HG02571 (cell line): ENCODE results near the gene SYNPO.

Source experiments
- ATAC-seq: cut with Tn5 transposase; IDR thresholded peaks from one replicate; pipeline ENCODE4 v1.9.1; 2021; ENCODE audit warnings: mild to moderate bottlenecking, moderate library complexity; ENCODE audit not compliant: unreplicated experiment

Gene SYNPO, protein sequence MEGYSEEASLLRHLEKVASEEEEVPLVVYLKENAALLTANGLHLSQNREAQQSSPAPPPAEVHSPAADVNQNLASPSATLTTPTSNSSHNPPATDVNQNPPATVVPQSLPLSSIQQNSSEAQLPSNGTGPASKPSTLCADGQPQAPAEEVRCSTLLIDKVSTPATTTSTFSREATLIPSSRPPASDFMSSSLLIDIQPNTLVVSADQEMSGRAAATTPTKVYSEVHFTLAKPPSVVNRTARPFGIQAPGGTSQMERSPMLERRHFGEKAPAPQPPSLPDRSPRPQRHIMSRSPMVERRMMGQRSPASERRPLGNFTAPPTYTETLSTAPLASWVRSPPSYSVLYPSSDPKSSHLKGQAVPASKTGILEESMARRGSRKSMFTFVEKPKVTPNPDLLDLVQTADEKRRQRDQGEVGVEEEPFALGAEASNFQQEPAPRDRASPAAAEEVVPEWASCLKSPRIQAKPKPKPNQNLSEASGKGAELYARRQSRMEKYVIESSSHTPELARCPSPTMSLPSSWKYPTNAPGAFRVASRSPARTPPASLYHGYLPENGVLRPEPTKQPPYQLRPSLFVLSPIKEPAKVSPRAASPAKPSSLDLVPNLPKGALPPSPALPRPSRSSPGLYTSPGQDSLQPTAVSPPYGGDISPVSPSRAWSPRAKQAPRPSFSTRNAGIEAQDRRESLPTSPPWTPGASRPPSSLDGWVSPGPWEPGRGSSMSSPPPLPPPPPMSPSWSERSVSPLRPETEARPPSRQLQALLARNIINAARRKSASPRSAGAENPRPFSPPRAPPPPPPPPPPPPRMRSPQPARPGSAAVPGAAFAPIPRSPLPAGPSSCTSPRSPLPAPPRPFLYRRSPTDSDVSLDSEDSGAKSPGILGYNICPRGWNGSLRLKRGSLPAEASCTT

DNA sequence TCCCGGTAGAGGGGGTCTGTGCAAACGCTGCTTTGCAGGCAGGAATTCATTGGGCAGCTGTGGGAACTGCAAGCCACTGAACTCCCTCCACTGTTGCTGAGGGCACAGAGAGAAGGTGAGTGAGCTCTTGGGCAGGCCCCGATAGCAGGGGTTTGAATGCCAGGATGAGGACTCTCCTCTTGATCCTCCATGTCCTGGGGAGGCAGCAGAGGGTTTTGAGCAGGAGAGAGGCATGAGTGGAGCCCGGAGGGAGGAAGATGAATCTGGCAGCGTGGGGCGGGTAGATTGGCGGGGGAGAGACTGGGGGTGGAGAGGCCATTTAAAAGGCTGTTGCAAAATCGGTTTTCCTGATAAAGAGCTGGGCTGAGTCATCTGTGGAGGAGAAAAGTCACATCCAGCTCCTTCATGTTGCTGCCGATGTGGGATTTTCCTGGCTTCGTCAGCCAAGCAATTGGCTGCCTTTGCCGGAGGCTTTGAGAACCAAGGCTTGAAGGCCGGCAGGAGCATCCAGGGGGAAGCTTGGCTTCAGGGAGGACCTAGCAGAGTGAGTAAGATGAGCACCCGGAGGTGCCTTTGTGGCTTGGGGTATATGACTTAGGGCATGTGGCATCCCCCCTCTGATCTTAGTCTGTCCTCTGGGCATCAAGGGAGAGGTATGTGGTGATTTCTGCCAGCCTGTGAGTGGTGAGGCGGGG, at the start of gene SYNPO:
TSS of gene SYNPO (plus strand) at position 350 of the 695 bp plus-strand sequence. CDS start 7,616 bp downstream, outside the sequence.
- no peak for ATAC-seq

DNA sequence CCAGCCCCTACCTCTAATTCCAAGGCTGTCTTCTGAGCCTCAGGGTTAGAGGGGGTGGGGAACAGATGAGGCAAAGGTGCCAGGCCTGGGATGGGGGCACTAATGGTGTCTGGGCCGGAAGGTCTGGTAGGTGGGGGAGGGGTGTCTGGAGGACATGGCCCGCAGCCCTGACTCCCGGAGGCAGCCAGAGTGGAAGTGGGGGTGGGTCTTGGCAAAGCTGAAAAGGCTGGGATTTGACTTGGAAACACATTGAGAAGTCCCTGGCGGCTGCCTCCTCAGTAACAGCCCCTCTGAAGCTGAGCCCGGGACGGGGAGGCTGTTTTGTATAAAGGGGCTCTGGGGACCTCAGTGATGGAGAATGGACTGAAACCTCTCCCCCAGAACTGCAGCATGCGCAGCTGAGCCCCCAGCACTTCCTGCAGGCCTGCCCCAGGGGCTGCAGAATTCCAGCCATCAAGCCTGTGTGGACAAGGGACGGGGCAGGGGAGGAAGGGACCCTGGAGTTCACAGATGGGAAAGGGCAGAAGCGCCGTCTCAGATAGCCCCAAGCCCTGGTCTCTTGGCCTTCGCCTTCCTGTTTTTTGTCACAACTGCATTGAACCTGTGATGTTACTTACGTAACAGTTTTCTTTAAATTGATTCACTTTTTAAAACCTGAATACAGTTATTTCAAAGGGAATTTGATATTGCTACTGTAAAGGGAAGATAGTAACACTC, 49.3 kb upstream of the SYNPO start:
- ATAC-seq = no peak

GRCh38 chr5:150593593-150593992, 46.9 kb upstream of the SYNPO start:
- ATAC-seq = no peak

- no peak for ATAC-seq
Observed at GRCh38 chr5:150593996-150594395, 46.5 kb upstream of the SYNPO start.

GRCh38 chr5:150595466-150596031, 44.9 kb upstream of the SYNPO start:
- ATAC-seq = no peak

DNA sequence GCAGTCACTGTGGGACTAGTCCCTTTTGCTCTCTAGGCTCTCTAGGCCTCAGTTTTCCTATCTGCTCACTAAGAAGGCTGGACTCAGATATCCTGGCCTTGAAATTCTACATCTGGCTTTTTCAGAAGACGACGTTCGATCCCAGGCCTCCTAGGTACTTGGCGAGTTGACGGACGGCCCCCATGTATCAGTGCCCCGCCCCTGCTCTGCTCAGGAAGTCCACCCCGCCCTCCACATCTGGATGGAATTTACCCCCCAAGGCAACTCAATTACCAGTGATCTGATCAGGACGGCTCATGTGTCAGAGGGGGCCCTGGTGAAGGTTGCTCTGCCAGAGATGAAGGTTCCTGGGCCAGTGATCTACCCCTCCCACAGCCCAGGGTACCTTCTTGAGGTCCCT, 44.1 kb upstream of the SYNPO start:
- ATAC-seq = no peak

- no peak for ATAC-seq
Observed at GRCh38 chr5:150596826-150597225, 43.6 kb upstream of the SYNPO start.

DNA sequence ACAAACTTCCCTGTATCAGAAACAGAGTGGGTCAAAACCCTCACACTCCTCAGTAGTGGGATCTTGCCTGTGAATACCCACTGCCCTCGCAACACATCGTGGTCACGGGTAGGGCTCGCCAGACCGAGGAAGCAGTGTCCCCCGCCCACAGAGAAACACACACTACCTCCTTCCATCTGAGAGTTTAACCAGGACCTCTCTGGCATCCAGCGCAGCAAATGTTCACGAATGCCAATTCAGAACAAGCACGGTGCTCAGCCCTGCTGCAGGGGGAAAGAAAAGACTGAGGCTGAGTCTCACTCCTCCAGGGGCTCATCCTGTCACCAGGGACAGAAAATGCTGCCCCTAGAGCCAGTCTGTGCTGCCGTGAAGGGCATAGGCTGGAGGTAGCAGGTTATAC, 42.5 kb upstream of the SYNPO start:
- no peak for ATAC-seq

- no peak for ATAC-seq
Observed at GRCh38 chr5:150598821-150599273, 41.6 kb upstream of the SYNPO start.

DNA sequence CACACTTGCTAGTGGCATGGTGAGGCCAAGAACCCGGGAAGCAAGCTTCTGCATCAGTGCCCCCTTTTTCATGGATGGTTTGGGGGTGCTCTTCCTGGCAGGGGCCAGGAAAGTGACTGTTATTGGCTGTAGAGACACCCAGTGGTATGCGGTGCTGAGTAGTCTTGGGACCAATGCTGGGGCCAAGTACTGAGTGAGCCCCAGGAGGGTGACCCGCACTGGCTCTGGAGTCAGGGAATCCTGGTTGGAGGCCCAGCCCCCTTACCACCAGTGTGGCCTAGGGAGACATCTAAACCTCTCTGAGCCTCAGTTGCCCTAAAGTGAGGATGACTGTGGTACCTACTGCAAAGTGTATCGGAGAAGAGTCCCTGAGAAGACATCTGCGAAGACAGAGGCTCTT, 41.2 kb upstream of the SYNPO start:
- no peak for ATAC-seq

DNA sequence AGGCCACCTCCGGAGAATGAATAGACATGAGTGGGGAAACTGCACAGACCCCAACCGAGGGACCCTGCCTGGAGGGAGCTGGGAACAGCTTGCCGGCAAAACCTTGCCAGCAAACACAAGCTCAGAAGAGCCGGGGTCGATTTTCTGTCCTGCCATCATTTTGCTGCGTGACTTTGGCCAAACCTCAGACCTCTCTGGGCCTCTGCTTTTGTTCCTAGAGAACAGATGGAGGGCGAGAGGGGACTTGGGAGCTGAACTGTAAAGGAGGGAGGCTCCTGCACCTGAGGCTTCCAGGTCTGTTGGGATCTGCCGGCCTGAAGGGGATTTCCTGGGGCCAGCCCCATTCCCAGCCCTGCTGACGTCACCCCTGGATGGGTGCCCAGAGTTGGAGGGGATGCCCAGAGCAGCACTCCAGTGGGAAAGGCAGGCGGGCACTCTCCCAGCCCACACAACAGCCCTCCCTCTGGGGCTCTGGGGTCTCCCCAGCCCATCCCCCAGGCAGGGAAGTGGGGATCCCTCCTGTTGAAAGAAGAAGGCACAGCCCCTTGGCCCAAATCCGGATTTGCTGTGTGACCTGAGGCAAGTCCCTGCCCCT, 40.4 kb upstream of the SYNPO start:
- no peak for ATAC-seq

- ATAC-seq = no peak
Observed at GRCh38 chr5:150600616-150601490, 39.6 kb upstream of the SYNPO start.

GRCh38 chr5:150601491-150602345, 38.7 kb upstream of the SYNPO start:
- no peak for ATAC-seq

DNA sequence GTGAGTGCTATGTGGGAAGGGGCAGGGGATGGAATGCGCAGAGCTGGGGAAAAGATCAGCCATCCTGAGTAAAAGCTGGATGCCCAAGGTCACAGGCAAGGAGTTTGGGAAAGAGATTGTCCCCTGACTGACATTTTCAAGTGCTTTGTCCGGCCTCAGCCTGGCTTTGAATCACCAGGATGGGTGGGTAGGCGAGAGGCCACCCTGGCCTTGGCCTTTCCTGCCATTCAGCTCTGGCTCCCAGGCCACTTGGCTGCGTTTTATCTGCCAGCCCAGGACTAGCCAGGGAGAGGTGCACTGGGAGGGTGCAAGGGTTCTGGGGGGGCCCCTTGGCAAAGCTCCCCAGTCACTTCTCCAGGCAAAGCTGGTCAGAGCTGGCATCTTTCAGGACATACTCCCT, 37.4 kb upstream of the SYNPO start:
- no peak for ATAC-seq

DNA sequence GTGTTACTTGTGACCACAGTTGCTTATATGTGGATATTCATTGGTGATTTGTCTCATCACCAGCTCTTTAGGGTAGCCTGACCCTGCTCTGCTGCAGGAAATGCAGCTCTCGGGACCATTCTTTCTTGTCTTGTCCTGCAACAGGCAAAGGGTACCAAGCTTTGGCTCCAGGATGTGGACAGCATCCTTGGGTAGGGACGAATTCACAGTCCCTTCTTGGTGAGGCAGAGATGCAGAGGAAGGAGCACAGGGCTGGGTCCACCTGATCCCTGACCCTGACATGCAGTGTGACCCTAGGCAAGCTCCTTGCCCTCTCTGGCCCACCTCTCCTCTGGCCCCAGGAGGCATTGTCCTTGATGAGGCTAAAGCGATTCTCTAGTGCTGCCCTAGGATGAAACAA, 37.0 kb upstream of the SYNPO start:
- ATAC-seq = no peak

DNA sequence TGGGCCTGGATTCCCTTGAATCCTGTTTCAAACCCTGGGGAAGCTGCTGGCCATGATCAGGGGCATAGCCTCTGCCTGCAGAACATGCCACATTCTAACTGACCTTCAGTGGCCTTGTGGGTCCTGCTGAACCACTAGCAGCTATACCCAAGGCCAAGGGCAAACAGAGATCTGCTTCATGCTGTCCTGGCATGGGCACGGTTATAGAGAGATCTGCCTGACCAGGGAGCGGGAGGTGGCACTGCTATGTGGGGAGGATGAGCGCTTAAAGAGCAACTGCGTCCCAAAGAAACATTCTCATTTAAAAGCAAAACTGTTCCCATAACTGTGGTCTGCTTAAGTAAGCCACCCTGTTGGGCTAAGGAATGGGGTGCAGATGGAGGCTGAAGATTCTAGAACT, 36.5 kb upstream of the SYNPO start:
- ATAC-seq = no peak

GRCh38 chr5:150604894-150605440, 35.5 kb upstream of the SYNPO start:
- no peak for ATAC-seq

DNA sequence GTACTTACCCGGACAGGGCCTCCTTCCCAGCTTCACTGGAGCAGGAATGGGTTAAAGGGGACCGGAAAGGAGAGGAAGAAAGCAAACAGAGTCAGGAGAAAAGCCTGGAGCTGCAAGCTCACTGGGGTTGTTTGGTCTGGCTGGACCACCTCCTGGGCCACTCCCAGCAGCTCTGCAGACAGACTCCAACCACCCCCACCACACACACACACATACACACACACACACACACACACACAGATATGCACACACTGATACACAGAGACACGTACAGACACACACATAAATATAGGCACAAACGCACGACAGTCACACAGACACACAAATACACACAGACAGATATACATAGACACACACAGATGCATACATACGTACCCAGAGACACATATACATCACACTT, 34.9 kb upstream of the SYNPO start:
- no peak for ATAC-seq
